ENCODE data around the gene WDR54.
"Not testable (repeated sequence)": the region's sequence is repeated elsewhere in the genome, so short reads cannot be mapped to it uniquely, and the experiment has no call there.

- TF ChIP-seq CTCF (optimal IDR thresholded peaks at IDR 0.05 in 1 of 3, IDR thresholded peaks at IDR 0.05 in 1 of 3, conservative IDR thresholded peaks at IDR 0.05 in 1 of 3; ENCODE audit: extremely low read depth in 1 of 3, insufficient read depth in 2 of 3, low read length in 3 of 3); EZH2 (IDR thresholded peaks at IDR 0.05; ENCODE audit: low read length): not testable (repeated sequence)
These were observed 38.1 kb downstream of the WDR54 start for GRCh38 chr2:74459503-74460118.
